Activated T-helper 2 cell treated with anti-CD3 and anti-CD28 coated beads, Interferon-gamma antibody, Interleukin-2, Interleukin-4, amounts not matched to agents 10 μg/mL and 5 μg/mL and 100 μg/mL, durations not matched to agents 14 hours and 24 hours and 36 hours (primary cell): ENCODE results near the gene EYS. TPM values are rescaled to one million over a fixed set of nuclear protein-coding genes. Genes with fewer than 3 reads are reported as not detected.
"Not testable (repeated sequence)": the region's sequence is repeated elsewhere in the genome, so short reads cannot be mapped to it uniquely, and the experiment has no call there.

Experiments used
- DNase-seq: peaks from one replicate; pipeline ENCODE4 v3.0.0; 2021; ENCODE audit warnings: low spot score
- H3K27ac Mint-ChIP-seq: one replicate; pipeline ENCODE4 v1.8.0; 2021; ENCODE audit warnings: mixed read lengths
- H3K27me3 Mint-ChIP-seq: one replicate; pipeline ENCODE4 v1.8.0; 2021; ENCODE audit warnings: low read depth, mixed read lengths
- H3K36me3 Mint-ChIP-seq: one replicate; pipeline ENCODE4 v1.8.0; 2021; ENCODE audit warnings: low read depth, mixed read lengths
- H3K4me1 Mint-ChIP-seq: one replicate; pipeline ENCODE4 v1.8.0; 2021; ENCODE audit warnings: low read depth, mixed read lengths
- H3K4me3 Mint-ChIP-seq: one replicate; pipeline ENCODE4 v1.8.0; 2021; ENCODE audit warnings: low read depth, mild to moderate bottlenecking, moderate library complexity, mixed read lengths
- H3K9me3 Mint-ChIP-seq: one replicate; pipeline ENCODE4 v1.8.0; 2021; ENCODE audit warnings: mixed read lengths
- intact Hi-C: fragments of 100-400 bp; cut with micrococcal nuclease; formaldehyde crosslinking; loops from one replicate; pipeline ENCODE4 v1.15.1; 2023
- total RNA-seq: library from RNA; stranded (reverse); gene quantifications from 2 replicates; pipeline ENCODE4 v1.2.3, GENCODE V29; 2022

Gene EYS
- total RNA-seq, 1 donor from 2014 or later, result not detected

GRCh38 chr6:65505736-65506135, 201.3 kb downstream of the EYS start:
- Mint-ChIP-seq H3K27me3 (no peaks in the 10 kb centered on the region), H3K4me3 (no peak overlapping the region), H3K9me3 (peaks cover 35% of the 10 kb centered on the region), H3K27ac (no peak overlapping the region), H3K4me1 (no peaks in the 10 kb centered on the region), H3K36me3 (no peaks in the 10 kb centered on the region)
- no peak for DNase-seq
- intact Hi-C loops, result no loop called here

GRCh38 chr6:65501045-65501444, 206.0 kb downstream of the EYS start:
- Mint-ChIP-seq H3K36me3 (no peaks in the 10 kb centered on the region), H3K4me1 (no peaks in the 10 kb centered on the region), H3K4me3 (no peak overlapping the region), H3K27me3 (no peaks in the 10 kb centered on the region), H3K27ac (no peak overlapping the region), H3K9me3 (peaks cover 32% of the 10 kb centered on the region)
- intact Hi-C loops, result no loop called here
- DNase-seq, result no peak

GRCh38 chr6:65483652-65484051, 223.4 kb downstream of the EYS start:
- DNase-seq, H3K36me3 Mint-ChIP-seq, H3K4me3 Mint-ChIP-seq, intact Hi-C loops, H3K27me3 Mint-ChIP-seq, H3K27ac Mint-ChIP-seq, H3K4me1 Mint-ChIP-seq: not testable (repeated sequence)
- H3K9me3 Mint-ChIP-seq, result peaks cover 17% of the 10 kb centered on the region

- Mint-ChIP-seq H3K27ac (no peak overlapping the region), H3K27me3 (no peaks in the 10 kb centered on the region), H3K9me3 (peaks cover 16% of the 10 kb centered on the region), H3K4me1 (no peaks in the 10 kb centered on the region), H3K4me3 (no peak overlapping the region), H3K36me3 (no peaks in the 10 kb centered on the region)
- DNase-seq, result no peak
- intact Hi-C loops, result no loop called here
Measured at GRCh38 chr6:65469650-65470049, 237.4 kb downstream of the EYS start.

- H3K36me3 Mint-ChIP-seq, result no peaks in the 10 kb centered on the region
Measured at GRCh38 chr6:65468307-65468706, 238.7 kb downstream of the EYS start.

GRCh38 chr6:65461121-65461520, 245.9 kb downstream of the EYS start:
- Mint-ChIP-seq H3K36me3 (no peaks in the 10 kb centered on the region), H3K9me3 (peaks cover 20% of the 10 kb centered on the region)
- intact Hi-C loops, result no loop called here

More at GRCh38 chr6:65468307-65468706, 238.7 kb downstream of the EYS start:
- H3K4me3 Mint-ChIP-seq, result no peak overlapping the region
- H3K27ac Mint-ChIP-seq, result no peak overlapping the region
- DNase-seq, result no peak
- H3K4me1 Mint-ChIP-seq, result no peaks in the 10 kb centered on the region
- intact Hi-C loops, result no loop called here
- no peaks in the 10 kb centered on the region for H3K27me3 Mint-ChIP-seq
- H3K9me3 Mint-ChIP-seq, result peaks cover 13% of the 10 kb centered on the region

GRCh38 chr6:65452333-65452732, 254.7 kb downstream of the EYS start:
- no peak for DNase-seq
- intact Hi-C loops, result no loop called here
- Mint-ChIP-seq H3K27ac (no peak overlapping the region), H3K36me3 (no peaks in the 10 kb centered on the region), H3K27me3 (no peaks in the 10 kb centered on the region), H3K4me1 (no peaks in the 10 kb centered on the region), H3K4me3 (no peak overlapping the region), H3K9me3 (peaks cover 21% of the 10 kb centered on the region)

More at GRCh38 chr6:65461121-65461520, 245.9 kb downstream of the EYS start:
- DNase-seq, result no peak
- Mint-ChIP-seq H3K27me3 (no peaks in the 10 kb centered on the region), H3K4me3 (no peak overlapping the region), H3K27ac (no peak overlapping the region), H3K4me1 (no peaks in the 10 kb centered on the region)

GRCh38 chr6:65450451-65450850, 256.6 kb downstream of the EYS start:
- Mint-ChIP-seq H3K9me3 (peaks cover 16% of the 10 kb centered on the region), H3K36me3 (no peaks in the 10 kb centered on the region), H3K4me3 (no peak overlapping the region), H3K27me3 (no peaks in the 10 kb centered on the region), H3K27ac (no peak overlapping the region), H3K4me1 (no peaks in the 10 kb centered on the region)
- intact Hi-C loops, result no loop called here
- DNase-seq, result no peak

GRCh38 chr6:65449926-65450325, 257.1 kb downstream of the EYS start:
- intact Hi-C loops, result no loop called here
- Mint-ChIP-seq H3K9me3 (peaks cover 12% of the 10 kb centered on the region), H3K36me3 (no peaks in the 10 kb centered on the region), H3K4me3 (no peak overlapping the region), H3K4me1 (no peaks in the 10 kb centered on the region), H3K27me3 (no peaks in the 10 kb centered on the region), H3K27ac (no peak overlapping the region)
- DNase-seq, result no peak

- no peaks in the 10 kb centered on the region for H3K4me1 Mint-ChIP-seq
- DNase-seq, result no peak
- intact Hi-C loops, result no loop called here
- no peaks in the 10 kb centered on the region for H3K36me3 Mint-ChIP-seq
- no peaks in the 10 kb centered on the region for H3K27me3 Mint-ChIP-seq
- no peak overlapping the region for H3K27ac Mint-ChIP-seq
- H3K4me3 Mint-ChIP-seq, result no peak overlapping the region
- peaks cover 12% of the 10 kb centered on the region for H3K9me3 Mint-ChIP-seq
Measured at GRCh38 chr6:65448866-65449265, 258.2 kb downstream of the EYS start.

- DNase-seq, result no peak
- no peak overlapping the region for H3K4me3 Mint-ChIP-seq
- intact Hi-C loops, result no loop called here
- no peaks in the 10 kb centered on the region for H3K27me3 Mint-ChIP-seq
- no peak overlapping the region for H3K27ac Mint-ChIP-seq
- no peaks in the 10 kb centered on the region for H3K36me3 Mint-ChIP-seq
- peaks cover 26% of the 10 kb centered on the region for H3K9me3 Mint-ChIP-seq
- H3K4me1 Mint-ChIP-seq, result no peaks in the 10 kb centered on the region
Measured at GRCh38 chr6:65436281-65436680, 270.7 kb downstream of the EYS start.

- DNase-seq, result no peak
- Mint-ChIP-seq H3K4me3 (no peak overlapping the region), H3K36me3 (no peaks in the 10 kb centered on the region), H3K27me3 (no peaks in the 10 kb centered on the region), H3K27ac (no peak overlapping the region), H3K4me1 (no peaks in the 10 kb centered on the region), H3K9me3 (peaks cover 35% of the 10 kb centered on the region)
- intact Hi-C loops, result no loop called here
Measured at GRCh38 chr6:65416621-65417020, 290.4 kb downstream of the EYS start.

GRCh38 chr6:65410309-65410708, 296.7 kb downstream of the EYS start:
- H3K9me3 Mint-ChIP-seq, result peaks cover 27% of the 10 kb centered on the region
- intact Hi-C loops, result no loop called here
- no peak overlapping the region for H3K27ac Mint-ChIP-seq
- no peaks in the 10 kb centered on the region for H3K36me3 Mint-ChIP-seq
- no peaks in the 10 kb centered on the region for H3K4me1 Mint-ChIP-seq
- no peak overlapping the region for H3K4me3 Mint-ChIP-seq
- no peak for DNase-seq
- no peaks in the 10 kb centered on the region for H3K27me3 Mint-ChIP-seq

- intact Hi-C loops, result no loop called here
- Mint-ChIP-seq H3K36me3 (no peaks in the 10 kb centered on the region), H3K4me1 (no peaks in the 10 kb centered on the region), H3K9me3 (peaks cover 21% of the 10 kb centered on the region), H3K4me3 (no peak overlapping the region), H3K27ac (no peak overlapping the region), H3K27me3 (no peaks in the 10 kb centered on the region)
- no peak for DNase-seq
Measured at GRCh38 chr6:65402564-65402963, 304.5 kb downstream of the EYS start.
